ENCODE measurements around the gene METTL6.

Gene METTL6

DNA sequence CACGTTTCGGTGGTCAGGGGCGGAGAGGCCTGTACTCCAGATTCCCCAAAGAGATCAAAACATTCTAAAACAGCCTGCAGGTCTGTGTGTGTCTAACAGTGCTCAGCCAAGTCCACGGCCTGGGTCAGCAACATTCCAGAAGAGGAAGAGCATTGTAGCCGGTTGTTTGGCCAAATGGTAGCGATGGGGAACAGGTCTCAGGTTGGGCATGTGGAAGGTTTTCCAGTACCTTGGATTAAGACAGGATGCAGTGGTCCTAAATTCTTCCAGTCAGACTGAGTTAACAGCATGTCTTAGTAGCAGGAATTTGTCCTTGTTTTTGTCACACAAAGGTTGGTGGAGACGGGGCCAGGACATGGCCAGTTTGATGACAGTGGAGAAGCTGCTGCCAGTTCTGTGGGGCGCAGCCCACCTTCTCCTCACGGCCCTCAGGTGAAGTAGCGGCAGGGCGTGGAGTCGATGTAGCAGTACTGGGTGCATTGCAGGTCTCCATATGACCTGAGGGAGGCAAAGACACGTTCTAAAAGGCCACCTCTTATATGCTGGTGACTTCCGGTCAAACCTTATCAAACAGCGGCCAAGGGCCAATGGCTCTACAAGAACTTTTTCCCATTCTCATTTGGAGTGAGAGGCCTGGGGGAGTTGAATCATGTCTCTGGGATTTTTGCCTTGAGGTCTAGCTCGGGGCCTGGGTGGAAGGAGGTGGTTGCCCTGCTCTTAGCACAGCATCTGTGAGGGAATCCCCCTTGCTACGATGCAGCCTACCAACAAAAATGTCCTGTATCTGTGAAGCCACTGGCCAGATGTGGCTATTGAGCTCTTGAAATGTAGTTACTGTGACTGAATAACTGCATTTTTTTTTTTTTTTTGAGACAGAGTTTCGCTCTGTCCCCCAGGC, 24.1 kb upstream of the METTL6 start:
- TF ChIP-seq EZH2phosphoT487 (IDR thresholded peaks at IDR 0.05; ENCODE audit: low read length) = no peak
- TF ChIP-seq EZH2 (optimal IDR thresholded peaks at IDR 0.05; ENCODE audit: low read depth, low read length) = no peak
- TF ChIP-seq, protein P1, sequence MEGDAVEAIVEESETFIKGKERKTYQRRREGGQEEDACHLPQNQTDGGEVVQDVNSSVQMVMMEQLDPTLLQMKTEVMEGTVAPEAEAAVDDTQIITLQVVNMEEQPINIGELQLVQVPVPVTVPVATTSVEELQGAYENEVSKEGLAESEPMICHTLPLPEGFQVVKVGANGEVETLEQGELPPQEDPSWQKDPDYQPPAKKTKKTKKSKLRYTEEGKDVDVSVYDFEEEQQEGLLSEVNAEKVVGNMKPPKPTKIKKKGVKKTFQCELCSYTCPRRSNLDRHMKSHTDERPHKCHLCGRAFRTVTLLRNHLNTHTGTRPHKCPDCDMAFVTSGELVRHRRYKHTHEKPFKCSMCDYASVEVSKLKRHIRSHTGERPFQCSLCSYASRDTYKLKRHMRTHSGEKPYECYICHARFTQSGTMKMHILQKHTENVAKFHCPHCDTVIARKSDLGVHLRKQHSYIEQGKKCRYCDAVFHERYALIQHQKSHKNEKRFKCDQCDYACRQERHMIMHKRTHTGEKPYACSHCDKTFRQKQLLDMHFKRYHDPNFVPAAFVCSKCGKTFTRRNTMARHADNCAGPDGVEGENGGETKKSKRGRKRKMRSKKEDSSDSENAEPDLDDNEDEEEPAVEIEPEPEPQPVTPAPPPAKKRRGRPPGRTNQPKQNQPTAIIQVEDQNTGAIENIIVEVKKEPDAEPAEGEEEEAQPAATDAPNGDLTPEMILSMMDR (IDR thresholded peaks at IDR 0.05; ENCODE audit: low read length) = no peak
- no peaks in the 10 kb centered on the region for H3K9me2 ChIP-seq (replicated peaks; ENCODE audit: insufficient read depth, low read length)
- H3K27ac ChIP-seq (ENCODE audit: low read length) = no peak overlapping the region
- no peak overlapping the region for H3K4me2 ChIP-seq (ENCODE audit: low read depth, low read length)
- no peak overlapping the region for H3K9ac ChIP-seq (ENCODE audit: low read length)
- no peaks in the 10 kb centered on the region for H3K27me3 ChIP-seq (replicated peaks; ENCODE audit: insufficient read depth, low read length)
- no peak overlapping the region for H2AFZ ChIP-seq (ENCODE audit: low read length)
- no peaks in the 10 kb centered on the region for H3K79me2 ChIP-seq (ENCODE audit: low read length)
- no peaks in the 10 kb centered on the region for H4K20me1 ChIP-seq (ENCODE audit: insufficient read depth, low read length)
- H3K9me3 ChIP-seq (replicated peaks; ENCODE audit: insufficient read depth, low read length) = no peaks in the 10 kb centered on the region
- H3K36me3 ChIP-seq (replicated peaks; ENCODE audit: insufficient read depth, low read length) = no peaks in the 10 kb centered on the region
- H3F3A ChIP-seq (ENCODE audit: insufficient read depth, low read length) = no peaks in the 10 kb centered on the region
- no peaks in the 10 kb centered on the region for H3K4me1 ChIP-seq (ENCODE audit: low read length)
- no peak overlapping the region for H3K4me3 ChIP-seq (ENCODE audit: low read length)
- no peak for DNase-seq

DNA sequence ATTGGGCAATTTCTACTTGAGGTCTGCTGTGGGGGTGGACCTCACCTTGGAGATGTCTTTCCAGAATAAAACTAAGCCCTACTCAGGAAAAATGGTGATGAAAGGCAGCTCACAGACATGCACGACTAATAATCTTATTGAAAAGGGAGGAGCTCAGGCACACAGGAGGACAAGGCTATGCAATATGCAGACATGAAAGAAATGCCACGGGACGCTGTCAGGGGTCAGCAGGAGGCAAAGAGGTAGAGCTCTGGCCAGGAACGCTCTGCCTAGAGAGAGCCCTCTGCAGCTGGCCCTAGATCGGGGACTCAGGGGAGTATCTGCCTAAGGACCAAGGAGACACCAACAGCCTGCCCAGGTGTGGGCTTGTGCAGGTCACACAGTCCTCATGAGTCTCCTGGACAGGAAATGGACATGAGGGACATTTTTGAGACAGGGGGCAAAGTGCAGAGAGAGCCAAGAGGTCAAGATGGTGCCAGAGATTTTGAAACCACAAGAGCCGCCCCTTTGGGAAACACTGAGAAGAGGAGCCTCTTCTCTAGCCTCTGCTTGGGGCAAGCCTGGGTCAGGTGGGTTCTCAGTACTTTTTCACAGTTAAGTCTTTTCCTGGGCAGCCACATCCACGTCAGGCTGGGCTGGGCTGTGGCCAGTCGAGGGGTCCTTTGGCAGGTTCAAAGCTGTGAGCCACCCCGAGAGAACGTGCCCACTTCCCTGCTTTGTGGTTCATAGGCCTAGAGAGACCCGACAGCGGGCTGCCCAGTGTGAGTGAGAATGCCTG, 23.3 kb upstream of the METTL6 start:
- no peak overlapping the region for H3K4me2 ChIP-seq (ENCODE audit: low read depth, low read length)
- TF ChIP-seq EZH2phosphoT487 (IDR thresholded peaks at IDR 0.05; ENCODE audit: low read length) (no peak), EZH2 (optimal IDR thresholded peaks at IDR 0.05; ENCODE audit: low read depth, low read length) (no peak)
- TF ChIP-seq, protein P1 (IDR thresholded peaks at IDR 0.05; ENCODE audit: low read length) = no peak
- no peak overlapping the region for H2AFZ ChIP-seq (ENCODE audit: low read length)
- H3K79me2 ChIP-seq (ENCODE audit: low read length) = no peaks in the 10 kb centered on the region
- no peaks in the 10 kb centered on the region for H3K27me3 ChIP-seq (replicated peaks; ENCODE audit: insufficient read depth, low read length)
- no peaks in the 10 kb centered on the region for H3K4me1 ChIP-seq (ENCODE audit: low read length)
- no peaks in the 10 kb centered on the region for H3F3A ChIP-seq (ENCODE audit: insufficient read depth, low read length)
- H3K9me3 ChIP-seq (replicated peaks; ENCODE audit: insufficient read depth, low read length) = no peaks in the 10 kb centered on the region
- H3K4me3 ChIP-seq (ENCODE audit: low read length) = no peak overlapping the region
- no peak for DNase-seq
- H3K27ac ChIP-seq (ENCODE audit: low read length) = no peak overlapping the region
- no peaks in the 10 kb centered on the region for H3K9me2 ChIP-seq (replicated peaks; ENCODE audit: insufficient read depth, low read length)
- no peaks in the 10 kb centered on the region for H4K20me1 ChIP-seq (ENCODE audit: insufficient read depth, low read length)
- no peak overlapping the region for H3K9ac ChIP-seq (ENCODE audit: low read length)
- no peaks in the 10 kb centered on the region for H3K36me3 ChIP-seq (replicated peaks; ENCODE audit: insufficient read depth, low read length)

DNA sequence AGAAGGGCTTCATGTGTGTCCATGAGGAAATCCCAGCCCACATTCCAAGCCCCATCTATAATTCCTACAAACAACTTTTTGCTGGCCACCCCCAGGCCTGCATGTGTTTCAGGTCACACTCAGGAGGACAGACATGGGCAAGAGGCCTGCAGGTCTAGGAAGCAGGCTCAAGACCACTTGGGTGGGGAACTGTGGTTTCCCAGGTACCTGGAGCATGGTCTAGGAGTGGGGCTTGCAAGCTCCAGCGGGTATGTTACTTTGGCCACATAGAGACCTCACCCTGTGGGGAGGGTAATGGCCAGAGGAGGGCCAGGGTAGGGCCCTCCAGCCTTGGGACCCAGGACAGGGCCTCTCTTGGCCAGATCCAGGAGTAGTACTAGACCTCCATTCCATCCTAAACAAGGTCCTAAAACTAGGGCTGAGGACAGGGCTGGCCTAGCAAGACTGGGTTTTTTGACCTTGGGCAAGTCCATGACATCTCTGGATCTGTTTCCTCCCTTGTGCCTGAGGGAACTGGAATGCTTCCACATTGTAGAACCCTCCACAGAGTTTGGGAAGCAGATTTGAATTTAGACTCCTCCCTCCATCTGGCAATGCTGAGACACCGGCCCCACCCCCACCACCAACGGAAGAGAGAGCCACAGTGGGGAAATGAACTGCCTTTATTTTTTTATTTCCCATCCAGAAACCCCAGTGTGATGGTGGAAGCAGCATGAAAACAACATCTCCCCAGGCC, 22.3 kb upstream of the METTL6 start:
- Histone ChIP-seq H3K4me3 (ENCODE audit: low read length) (no peak overlapping the region), H3K4me2 (ENCODE audit: low read depth, low read length) (no peak overlapping the region), H3K79me2 (ENCODE audit: low read length) (no peaks in the 10 kb centered on the region), H3K27ac (ENCODE audit: low read length) (no peak overlapping the region), H3F3A (ENCODE audit: insufficient read depth, low read length) (no peaks in the 10 kb centered on the region), H3K4me1 (ENCODE audit: low read length) (no peaks in the 10 kb centered on the region), H3K9ac (ENCODE audit: low read length) (no peak overlapping the region), H3K9me3 (replicated peaks; ENCODE audit: insufficient read depth, low read length) (no peaks in the 10 kb centered on the region), H3K9me2 (replicated peaks; ENCODE audit: insufficient read depth, low read length) (no peaks in the 10 kb centered on the region), H2AFZ (ENCODE audit: low read length) (no peak overlapping the region), H3K27me3 (replicated peaks; ENCODE audit: insufficient read depth, low read length) (no peaks in the 10 kb centered on the region), H4K20me1 (ENCODE audit: insufficient read depth, low read length) (no peaks in the 10 kb centered on the region), H3K36me3 (replicated peaks; ENCODE audit: insufficient read depth, low read length) (no peaks in the 10 kb centered on the region)
- TF ChIP-seq, protein P1 (IDR thresholded peaks at IDR 0.05; ENCODE audit: low read length) = no peak
- TF ChIP-seq EZH2 (optimal IDR thresholded peaks at IDR 0.05; ENCODE audit: low read depth, low read length) (no peak), EZH2phosphoT487 (IDR thresholded peaks at IDR 0.05; ENCODE audit: low read length) (no peak)
- DNase-seq = no peak
